ENCODE results near the gene KCNH1. TPM values are rescaled to one million over a fixed set of nuclear protein-coding genes. Genes with fewer than 3 reads are reported as not detected.

The KCNH1 gene
- total RNA-seq, 2 experiments from 2014 or later: not detected

DNA sequence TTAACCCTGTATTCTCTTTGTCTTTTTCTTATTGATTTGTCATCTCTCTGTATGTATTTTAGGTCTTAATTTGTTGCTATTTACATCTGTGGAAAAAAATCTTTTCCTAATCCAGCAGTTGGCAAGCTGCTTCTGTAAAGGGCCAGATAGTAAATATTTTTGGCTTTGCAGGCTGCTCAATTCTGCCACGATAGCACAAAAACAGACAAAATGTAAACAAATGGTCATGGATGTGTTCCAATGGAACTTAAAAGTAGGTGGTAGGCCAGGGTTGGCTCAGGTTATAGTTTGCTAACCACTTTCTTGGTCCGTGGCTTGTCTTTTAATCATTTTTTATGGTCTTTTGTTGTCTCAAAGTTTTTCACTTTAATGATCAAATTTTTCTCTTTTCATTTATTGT is 433.4 kb downstream of the KCNH1 start:
- Mint-ChIP-seq H3K27ac (no peak overlapping the region), H3K9me3 (no peaks in the 10 kb centered on the region), H3K27me3 (no peaks in the 10 kb centered on the region), H3K4me3 (no peak overlapping the region), H3K4me1 (ENCODE audit: low read depth) (peaks cover 8% of the 10 kb centered on the region), H3K36me3 (ENCODE audit: low read depth) (no peaks in the 10 kb centered on the region)
- intact Hi-C loops (cut with micrococcal nuclease): no loop called here
- DNase-seq (no peak), ATAC-seq (no peak)
- TF ChIP-seq, protein P1, sequence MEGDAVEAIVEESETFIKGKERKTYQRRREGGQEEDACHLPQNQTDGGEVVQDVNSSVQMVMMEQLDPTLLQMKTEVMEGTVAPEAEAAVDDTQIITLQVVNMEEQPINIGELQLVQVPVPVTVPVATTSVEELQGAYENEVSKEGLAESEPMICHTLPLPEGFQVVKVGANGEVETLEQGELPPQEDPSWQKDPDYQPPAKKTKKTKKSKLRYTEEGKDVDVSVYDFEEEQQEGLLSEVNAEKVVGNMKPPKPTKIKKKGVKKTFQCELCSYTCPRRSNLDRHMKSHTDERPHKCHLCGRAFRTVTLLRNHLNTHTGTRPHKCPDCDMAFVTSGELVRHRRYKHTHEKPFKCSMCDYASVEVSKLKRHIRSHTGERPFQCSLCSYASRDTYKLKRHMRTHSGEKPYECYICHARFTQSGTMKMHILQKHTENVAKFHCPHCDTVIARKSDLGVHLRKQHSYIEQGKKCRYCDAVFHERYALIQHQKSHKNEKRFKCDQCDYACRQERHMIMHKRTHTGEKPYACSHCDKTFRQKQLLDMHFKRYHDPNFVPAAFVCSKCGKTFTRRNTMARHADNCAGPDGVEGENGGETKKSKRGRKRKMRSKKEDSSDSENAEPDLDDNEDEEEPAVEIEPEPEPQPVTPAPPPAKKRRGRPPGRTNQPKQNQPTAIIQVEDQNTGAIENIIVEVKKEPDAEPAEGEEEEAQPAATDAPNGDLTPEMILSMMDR (IDR thresholded peaks at IDR 0.05): no peak
- ChIA-PET CTCF (no interaction called here), POLR2A (no interaction called here)

DNA sequence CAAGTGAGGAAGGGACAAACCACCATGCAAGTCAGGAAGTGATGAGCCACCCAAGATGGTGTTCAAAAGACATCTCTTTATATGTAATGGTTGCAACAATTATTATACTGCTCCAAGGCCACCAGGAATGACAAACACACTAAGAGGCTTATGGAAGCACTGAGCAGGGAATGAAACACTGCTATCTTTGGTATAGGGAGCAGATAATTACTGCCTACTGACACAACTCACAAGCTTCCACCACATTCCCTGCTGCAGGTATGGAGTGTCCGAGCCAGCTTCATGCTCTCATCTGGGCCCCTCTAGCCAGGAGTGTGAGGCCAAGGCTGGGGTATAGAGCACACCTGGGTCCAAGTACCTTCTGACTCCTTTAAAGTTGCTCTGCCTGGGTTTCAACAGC is 433.9 kb downstream of the KCNH1 start:
- TF ChIP-seq, protein P1 (IDR thresholded peaks at IDR 0.05): no peak
- intact Hi-C loops (cut with micrococcal nuclease): no loop called here
- Mint-ChIP-seq H3K9me3 (no peaks in the 10 kb centered on the region), H3K36me3 (ENCODE audit: low read depth) (no peaks in the 10 kb centered on the region), H3K27ac (no peak overlapping the region), H3K4me1 (ENCODE audit: low read depth) (peaks cover 8% of the 10 kb centered on the region), H3K4me3 (no peak overlapping the region), H3K27me3 (no peaks in the 10 kb centered on the region)
- ChIA-PET POLR2A (no interaction called here), CTCF (no interaction called here)
- DNase-seq (no peak), ATAC-seq (no peak)

GRCh38 chr1:210698661-210699060 is 435.3 kb downstream of the KCNH1 start:
- intact Hi-C loops (cut with micrococcal nuclease): no loop called here
- DNase-seq: no peak
- CTCF ChIA-PET: no interaction called here
- TF ChIP-seq, protein P1 (IDR thresholded peaks at IDR 0.05): no peak
- ATAC-seq: no peak
- H3K4me3 Mint-ChIP-seq: no peak overlapping the region
- peaks cover 8% of the 10 kb centered on the region for H3K4me1 Mint-ChIP-seq (ENCODE audit: low read depth)
- no peaks in the 10 kb centered on the region for H3K9me3 Mint-ChIP-seq
- no peaks in the 10 kb centered on the region for H3K27me3 Mint-ChIP-seq
- H3K36me3 Mint-ChIP-seq (ENCODE audit: low read depth): no peaks in the 10 kb centered on the region
- no peak overlapping the region for H3K27ac Mint-ChIP-seq
- POLR2A ChIA-PET: no interaction called here

GRCh38 chr1:210697185-210697584 is 436.8 kb downstream of the KCNH1 start:
- ChIA-PET POLR2A (interaction anchor here (0.6 kb wide), 1 partner anchor 12 kb away, joined by 3 read pairs; no protein-coding TSS in a partner anchor), CTCF (interaction anchor here (0.9 kb wide), 1 partner anchor 437 kb away, joined by 3 read pairs; the partner anchor contains the start of gene KCNH1)
- Mint-ChIP-seq H3K27me3 (no peaks in the 10 kb centered on the region), H3K4me1 (ENCODE audit: low read depth) (peaks cover 21% of the 10 kb centered on the region), H3K9me3 (no peaks in the 10 kb centered on the region), H3K4me3 (no peak overlapping the region), H3K27ac (no peak overlapping the region), H3K36me3 (ENCODE audit: low read depth) (no peaks in the 10 kb centered on the region)
- no peak for ATAC-seq
- TF ChIP-seq, protein P1 (IDR thresholded peaks at IDR 0.05): no peak
- intact Hi-C loops (cut with micrococcal nuclease): no loop called here
- DNase-seq: no peak

- TF ChIP-seq, protein P1 (IDR thresholded peaks at IDR 0.05): no peak
- H3K9me3 Mint-ChIP-seq: no peaks in the 10 kb centered on the region
Measured at GRCh38 chr1:210696709-210697108, 437.2 kb downstream of the KCNH1 start.

More at GRCh38 chr1:210696709-210697108, 437.2 kb downstream of the KCNH1 start:
- intact Hi-C loops (cut with micrococcal nuclease): no loop called here
- CTCF ChIA-PET: interaction anchor here (0.9 kb wide), 1 partner anchor 437 kb away, joined by 3 read pairs; the partner anchor contains the start of gene KCNH1
- DNase-seq (peak; percentile 43), ATAC-seq (peak; percentile 92)
- Mint-ChIP-seq H3K36me3 (ENCODE audit: low read depth) (no peaks in the 10 kb centered on the region), H3K27ac (no peak overlapping the region), H3K4me1 (ENCODE audit: low read depth) (peaks cover 21% of the 10 kb centered on the region), H3K27me3 (no peaks in the 10 kb centered on the region), H3K4me3 (no peak overlapping the region)
- POLR2A ChIA-PET: interaction anchor here (0.6 kb wide), 1 partner anchor 11 kb away, joined by 3 read pairs; no protein-coding TSS in a partner anchor

Measured in activated CD8-positive, alpha-beta T cell treated with anti-CD3 and anti-CD28 coated beads for 36 hours (primary cell).